ENCODE results near the gene PCAT7.

DNA sequence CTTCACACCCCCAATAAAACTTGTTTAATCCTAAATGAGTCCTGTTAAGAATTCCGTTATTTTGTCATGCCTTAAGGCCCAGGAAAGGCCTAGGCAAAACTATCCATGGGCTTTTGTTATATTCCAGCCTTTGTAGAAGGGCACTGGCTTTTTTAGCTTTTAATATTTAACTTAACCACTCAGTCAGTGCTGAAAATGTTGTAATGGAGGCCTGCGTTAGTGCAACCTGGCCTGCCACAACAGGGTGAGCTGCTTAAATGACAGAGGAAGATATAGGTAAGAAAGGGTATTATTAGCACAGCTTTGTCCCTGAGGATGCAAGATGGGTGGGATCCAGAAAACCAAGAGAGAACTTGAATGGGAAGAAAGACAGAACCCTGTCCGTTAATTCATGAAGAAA lies 40.2 kb upstream of the PCAT7 start:
- TF ChIP-seq SUZ12 (IDR thresholded peaks at IDR 0.05; ENCODE audit: extremely low read depth, insufficient read depth, insufficient read length) = no peak
- no peak for TF ChIP-seq YY1 (IDR thresholded peaks at IDR 0.05; ENCODE audit: insufficient read depth, insufficient read length)
